GM19351 (cell line): ENCODE measurements around the gene PLXDC2.
"Not testable (repeated sequence)": the region's sequence is repeated elsewhere in the genome, so short reads cannot be mapped to it uniquely, and the experiment has no call there.

ENCODE experiments used
- ATAC-seq: cut with Tn5 transposase; IDR thresholded peaks from one replicate; pipeline ENCODE4 v1.9.1; 2021; ENCODE audit warnings: mild to moderate bottlenecking, moderate library complexity; ENCODE audit not compliant: unreplicated experiment

The PLXDC2 gene

GRCh38 chr10:20173046-20173445, 356.8 kb downstream of the PLXDC2 start:
- ATAC-seq, result no peak

GRCh38 chr10:20175719-20176118, 359.5 kb downstream of the PLXDC2 start:
- no peak for ATAC-seq

- ATAC-seq, result no peak
These were observed 364.5 kb downstream of the PLXDC2 start for GRCh38 chr10:20180766-20181165.

- ATAC-seq, result no peak
These were observed 365.2 kb downstream of the PLXDC2 start for GRCh38 chr10:20181434-20181833.

GRCh38 chr10:20185116-20185515, 368.9 kb downstream of the PLXDC2 start:
- ATAC-seq, result no peak

GRCh38 chr10:20191392-20191791, 375.2 kb downstream of the PLXDC2 start:
- ATAC-seq, result not testable (repeated sequence)

- ATAC-seq, result no peak
These were observed 378.8 kb downstream of the PLXDC2 start for GRCh38 chr10:20195076-20195475.

- ATAC-seq, result no peak
These were observed 384.5 kb downstream of the PLXDC2 start for GRCh38 chr10:20200758-20201157.

GRCh38 chr10:20202337-20202736, 386.1 kb downstream of the PLXDC2 start:
- ATAC-seq, result no peak

- ATAC-seq, result no peak
These were observed 391.4 kb downstream of the PLXDC2 start for GRCh38 chr10:20207653-20208052.

GRCh38 chr10:20209098-20209497, 392.9 kb downstream of the PLXDC2 start:
- not testable (repeated sequence) for ATAC-seq

- ATAC-seq, result no peak
These were observed 399.4 kb downstream of the PLXDC2 start for GRCh38 chr10:20215547-20216152.

GRCh38 chr10:20221356-20221755, 405.1 kb downstream of the PLXDC2 start:
- no peak for ATAC-seq

- no peak for ATAC-seq
These were observed 412.5 kb downstream of the PLXDC2 start for GRCh38 chr10:20228729-20229128.

- no peak for ATAC-seq
These were observed 416.0 kb downstream of the PLXDC2 start for GRCh38 chr10:20232079-20232705.

- ATAC-seq, result no peak
These were observed 417.2 kb downstream of the PLXDC2 start for GRCh38 chr10:20233423-20233822.

GRCh38 chr10:20234579-20234978, 418.3 kb downstream of the PLXDC2 start:
- ATAC-seq, result no peak

GRCh38 chr10:20237091-20237570, 420.9 kb downstream of the PLXDC2 start:
- no peak for ATAC-seq

- no peak for ATAC-seq
These were observed 421.4 kb downstream of the PLXDC2 start for GRCh38 chr10:20237586-20237985.

- ATAC-seq, result no peak
These were observed 424.4 kb downstream of the PLXDC2 start for GRCh38 chr10:20240643-20241042.

- no peak for ATAC-seq
These were observed 431.2 kb downstream of the PLXDC2 start for GRCh38 chr10:20247454-20247853.

- no peak for ATAC-seq
These were observed 431.9 kb downstream of the PLXDC2 start for GRCh38 chr10:20247891-20248708.
